ENCODE data around the gene CTSD.

DNA sequence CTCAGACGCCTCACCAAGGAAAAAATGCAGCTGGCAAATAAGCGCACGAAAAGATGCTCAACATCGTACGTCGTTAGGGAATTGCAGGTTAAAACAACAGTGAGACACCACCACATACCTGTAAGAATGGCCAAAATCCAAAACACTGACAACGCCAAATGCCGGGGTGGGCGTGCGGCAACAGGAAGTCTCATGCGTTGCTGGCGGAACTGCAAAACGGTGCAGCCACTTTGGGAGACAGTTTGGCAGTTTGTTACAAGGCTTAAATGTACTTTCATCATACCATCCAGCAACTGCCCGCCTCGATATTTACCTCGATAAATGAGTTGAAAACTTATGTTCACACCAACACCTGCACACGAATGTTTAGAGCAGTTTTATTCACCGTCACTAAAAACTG is 7.5 kb upstream of the CTSD start:
- TF ChIP-seq, protein P1, sequence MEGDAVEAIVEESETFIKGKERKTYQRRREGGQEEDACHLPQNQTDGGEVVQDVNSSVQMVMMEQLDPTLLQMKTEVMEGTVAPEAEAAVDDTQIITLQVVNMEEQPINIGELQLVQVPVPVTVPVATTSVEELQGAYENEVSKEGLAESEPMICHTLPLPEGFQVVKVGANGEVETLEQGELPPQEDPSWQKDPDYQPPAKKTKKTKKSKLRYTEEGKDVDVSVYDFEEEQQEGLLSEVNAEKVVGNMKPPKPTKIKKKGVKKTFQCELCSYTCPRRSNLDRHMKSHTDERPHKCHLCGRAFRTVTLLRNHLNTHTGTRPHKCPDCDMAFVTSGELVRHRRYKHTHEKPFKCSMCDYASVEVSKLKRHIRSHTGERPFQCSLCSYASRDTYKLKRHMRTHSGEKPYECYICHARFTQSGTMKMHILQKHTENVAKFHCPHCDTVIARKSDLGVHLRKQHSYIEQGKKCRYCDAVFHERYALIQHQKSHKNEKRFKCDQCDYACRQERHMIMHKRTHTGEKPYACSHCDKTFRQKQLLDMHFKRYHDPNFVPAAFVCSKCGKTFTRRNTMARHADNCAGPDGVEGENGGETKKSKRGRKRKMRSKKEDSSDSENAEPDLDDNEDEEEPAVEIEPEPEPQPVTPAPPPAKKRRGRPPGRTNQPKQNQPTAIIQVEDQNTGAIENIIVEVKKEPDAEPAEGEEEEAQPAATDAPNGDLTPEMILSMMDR (IDR thresholded peaks at IDR 0.05; ENCODE audit: insufficient read depth, low read length, poor library complexity, severe bottlenecking): no peak
- TF ChIP-seq EZH2phosphoT487 (conservative IDR thresholded peaks at IDR 0.05; ENCODE audit: low read length): no peak
